ENCODE measurements around the gene RPS15. TPM values are rescaled to one million over a fixed set of nuclear protein-coding genes. Genes with fewer than 3 reads are reported as not detected.

The RPS15 gene
- total RNA-seq, 2 experiments from 2014 or later, result 1,854 to 1,879 TPM

DNA sequence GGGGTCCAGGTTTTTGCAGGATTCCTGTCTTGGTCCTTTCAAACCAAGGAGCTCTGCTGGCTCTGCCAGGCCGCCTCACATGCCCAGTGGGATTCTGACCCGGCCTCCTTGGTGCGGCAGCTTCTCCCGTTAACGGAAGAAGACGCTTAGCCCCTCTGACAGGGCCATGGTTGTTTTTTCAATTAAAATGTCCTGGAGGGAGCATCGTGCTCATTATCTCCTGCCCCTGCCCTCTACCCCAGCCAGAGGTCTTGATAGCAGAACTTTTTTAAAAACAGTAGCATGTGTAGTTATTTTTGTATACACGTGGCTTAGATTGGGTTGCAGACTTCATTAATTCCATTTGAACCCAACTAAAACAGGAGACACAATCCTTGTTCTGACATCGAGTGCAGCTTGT, 11.5 kb upstream of the RPS15 start:
- Mint-ChIP-seq H3K4me3 (no peak overlapping the region), H3K27ac (no peak overlapping the region), H3K27me3 (no peaks in the 10 kb centered on the region), H3K4me1 (ENCODE audit: low read depth) (no peaks in the 10 kb centered on the region), H3K9me3 (no peaks in the 10 kb centered on the region), H3K36me3 (ENCODE audit: low read depth) (peaks cover 30% of the 10 kb centered on the region)
- CTCF ChIA-PET, result no interaction called here
- intact Hi-C loops (cut with micrococcal nuclease), result no loop called here
- POLR2A ChIA-PET, result interaction anchor here (0.7 to 1.0 kb wide), 2 partner anchors 12 to 27 kb away, joined by 3 read pairs; partner anchors contain the start of gene RPS15
- ATAC-seq, result no peak
- TF ChIP-seq, protein P1, sequence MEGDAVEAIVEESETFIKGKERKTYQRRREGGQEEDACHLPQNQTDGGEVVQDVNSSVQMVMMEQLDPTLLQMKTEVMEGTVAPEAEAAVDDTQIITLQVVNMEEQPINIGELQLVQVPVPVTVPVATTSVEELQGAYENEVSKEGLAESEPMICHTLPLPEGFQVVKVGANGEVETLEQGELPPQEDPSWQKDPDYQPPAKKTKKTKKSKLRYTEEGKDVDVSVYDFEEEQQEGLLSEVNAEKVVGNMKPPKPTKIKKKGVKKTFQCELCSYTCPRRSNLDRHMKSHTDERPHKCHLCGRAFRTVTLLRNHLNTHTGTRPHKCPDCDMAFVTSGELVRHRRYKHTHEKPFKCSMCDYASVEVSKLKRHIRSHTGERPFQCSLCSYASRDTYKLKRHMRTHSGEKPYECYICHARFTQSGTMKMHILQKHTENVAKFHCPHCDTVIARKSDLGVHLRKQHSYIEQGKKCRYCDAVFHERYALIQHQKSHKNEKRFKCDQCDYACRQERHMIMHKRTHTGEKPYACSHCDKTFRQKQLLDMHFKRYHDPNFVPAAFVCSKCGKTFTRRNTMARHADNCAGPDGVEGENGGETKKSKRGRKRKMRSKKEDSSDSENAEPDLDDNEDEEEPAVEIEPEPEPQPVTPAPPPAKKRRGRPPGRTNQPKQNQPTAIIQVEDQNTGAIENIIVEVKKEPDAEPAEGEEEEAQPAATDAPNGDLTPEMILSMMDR (IDR thresholded peaks at IDR 0.05), result no peak
- DNase-seq, result no peak

GRCh38 chr19:1427221-1427920, 10.8 kb upstream of the RPS15 start:
- ChIA-PET POLR2A (interaction anchor here (0.7 to 1.0 kb wide), 2 partner anchors 11 to 26 kb away, joined by 3 read pairs; partner anchors contain the start of gene RPS15), CTCF (no interaction called here)
- Mint-ChIP-seq H3K36me3 (ENCODE audit: low read depth) (peaks cover 32% of the 10 kb centered on the region), H3K4me1 (ENCODE audit: low read depth) (no peaks in the 10 kb centered on the region), H3K4me3 (no peak overlapping the region), H3K27me3 (no peaks in the 10 kb centered on the region), H3K9me3 (no peaks in the 10 kb centered on the region), H3K27ac (no peak overlapping the region)
- ATAC-seq (no peak), DNase-seq (no peak)
- TF ChIP-seq, protein P1 (IDR thresholded peaks at IDR 0.05), result no peak
- intact Hi-C loops (cut with micrococcal nuclease), result no loop called here

DNA sequence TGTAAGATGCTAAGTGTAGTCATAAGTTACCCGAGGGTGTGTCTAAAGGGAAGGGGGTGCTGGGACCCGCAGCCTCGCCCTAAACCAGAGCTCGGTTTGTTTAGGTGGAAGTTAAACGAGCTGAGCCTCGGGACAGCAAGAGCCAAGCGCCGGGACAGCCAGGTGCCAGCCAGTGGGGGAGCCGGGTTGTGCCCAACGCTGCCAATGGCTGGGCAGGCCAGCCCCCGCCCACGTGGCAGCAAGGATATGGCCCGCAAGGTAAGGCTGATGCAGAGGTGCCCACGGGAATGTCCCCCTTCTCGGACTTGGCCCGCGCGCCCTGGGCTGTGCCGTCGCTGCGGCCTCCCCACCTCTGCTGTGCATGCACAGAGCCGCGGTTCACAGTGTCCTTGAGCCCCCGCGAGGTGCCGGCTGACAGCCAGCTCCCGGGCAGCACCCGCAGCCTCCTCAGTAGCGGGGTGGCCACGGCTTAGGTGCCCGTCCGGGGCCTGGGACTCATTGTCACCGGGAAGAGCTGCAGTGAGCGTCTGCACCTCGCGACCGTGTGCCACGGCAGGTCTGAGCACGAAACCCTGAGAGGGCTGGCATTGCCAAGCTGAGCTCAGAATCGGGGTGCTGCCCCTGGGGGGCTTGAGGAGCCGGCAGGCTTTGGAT, 9.3 kb upstream of the RPS15 start:
- POLR2A ChIA-PET, result interaction anchor here (1.2 to 1.5 kb wide), 2 partner anchors 13 to 14 kb away, joined by 3 read pairs; no protein-coding TSS in a partner anchor
- Mint-ChIP-seq H3K27me3 (no peaks in the 10 kb centered on the region), H3K36me3 (ENCODE audit: low read depth) (peaks cover 23% of the 10 kb centered on the region), H3K9me3 (no peaks in the 10 kb centered on the region), H3K4me3 (no peak overlapping the region), H3K4me1 (ENCODE audit: low read depth) (no peaks in the 10 kb centered on the region), H3K27ac (no peak overlapping the region)
- DNase-seq, result no peak
- CTCF ChIA-PET, result interaction anchor here (0.6 kb wide), 1 partner anchor 75 kb away, joined by 3 read pairs; no protein-coding TSS in a partner anchor
- no peak for ATAC-seq
- TF ChIP-seq, protein P1 (IDR thresholded peaks at IDR 0.05), result no peak
- intact Hi-C loops (cut with micrococcal nuclease), result no loop called here

GRCh38 chr19:1429750-1430149, 8.4 kb upstream of the RPS15 start:
- POLR2A ChIA-PET, result interaction anchor here (1.2 to 1.5 kb wide), 2 partner anchors 13 kb away, joined by 3 read pairs; no protein-coding TSS in a partner anchor
- CTCF ChIA-PET, result no interaction called here
- Mint-ChIP-seq H3K4me1 (ENCODE audit: low read depth) (no peaks in the 10 kb centered on the region), H3K9me3 (no peaks in the 10 kb centered on the region), H3K27ac (no peak overlapping the region), H3K4me3 (no peak overlapping the region), H3K27me3 (no peaks in the 10 kb centered on the region), H3K36me3 (ENCODE audit: low read depth) (peaks cover 23% of the 10 kb centered on the region)
- TF ChIP-seq, protein P1 (IDR thresholded peaks at IDR 0.05), result no peak
- DNase-seq, result no peak
- ATAC-seq, result no peak
- intact Hi-C loops (cut with micrococcal nuclease), result no loop called here

- ATAC-seq, result no peak
- TF ChIP-seq, protein P1 (IDR thresholded peaks at IDR 0.05), result no peak
- H3K4me1 Mint-ChIP-seq (ENCODE audit: low read depth), result no peaks in the 10 kb centered on the region
- H3K27ac Mint-ChIP-seq, result no peak overlapping the region
- intact Hi-C loops (cut with micrococcal nuclease), result no loop called here
- DNase-seq, result no peak
- ChIA-PET POLR2A (interaction anchor here (1.1 kb wide), 1 partner anchor 17 kb away, joined by 3 read pairs; no protein-coding TSS in a partner anchor), CTCF (no interaction called here)
- H3K36me3 Mint-ChIP-seq (ENCODE audit: low read depth), result peaks cover 21% of the 10 kb centered on the region
- H3K9me3 Mint-ChIP-seq, result no peaks in the 10 kb centered on the region
- H3K27me3 Mint-ChIP-seq, result no peaks in the 10 kb centered on the region
- no peak overlapping the region for H3K4me3 Mint-ChIP-seq
These were observed 8.0 kb upstream of the RPS15 start for GRCh38 chr19:1430246-1430645.
